Activated naive CD4-positive, alpha-beta T cell treated with anti-CD3 and anti-CD28 coated beads, Interleukin-2, amount 10 ng/mL, durations not matched to agents 5 hours and 36 hours (primary cell): ENCODE data around the gene WDR44. TPM values are rescaled to one million over a fixed set of nuclear protein-coding genes. Genes with fewer than 3 reads are reported as not detected.

Experiments
- microRNA-seq: library from miRNA; unstranded; fragments of <30 nt; microRNA quantifications from one replicate; pipeline ENCODE4 v1.2.0, GENCODE V29; 2022; ENCODE audit warnings: borderline microRNAs expressed, borderline replicate concordance
- total RNA-seq, 2 experiments: library from RNA; stranded (reverse); gene quantifications; one replicate each; pipeline ENCODE4 v1.2.3, GENCODE V29; 2021

WDR44 gene
- 10 to 100 TPM; 15.9 to 16.7 TPM for total RNA-seq

GRCh38 chrX:118345464-118346257 lies at the start of gene WDR44:
Gene WDR44 (plus strand): TSS chrX:118346106. CDS start chrX:118346504, 398 bp downstream.

DNA sequence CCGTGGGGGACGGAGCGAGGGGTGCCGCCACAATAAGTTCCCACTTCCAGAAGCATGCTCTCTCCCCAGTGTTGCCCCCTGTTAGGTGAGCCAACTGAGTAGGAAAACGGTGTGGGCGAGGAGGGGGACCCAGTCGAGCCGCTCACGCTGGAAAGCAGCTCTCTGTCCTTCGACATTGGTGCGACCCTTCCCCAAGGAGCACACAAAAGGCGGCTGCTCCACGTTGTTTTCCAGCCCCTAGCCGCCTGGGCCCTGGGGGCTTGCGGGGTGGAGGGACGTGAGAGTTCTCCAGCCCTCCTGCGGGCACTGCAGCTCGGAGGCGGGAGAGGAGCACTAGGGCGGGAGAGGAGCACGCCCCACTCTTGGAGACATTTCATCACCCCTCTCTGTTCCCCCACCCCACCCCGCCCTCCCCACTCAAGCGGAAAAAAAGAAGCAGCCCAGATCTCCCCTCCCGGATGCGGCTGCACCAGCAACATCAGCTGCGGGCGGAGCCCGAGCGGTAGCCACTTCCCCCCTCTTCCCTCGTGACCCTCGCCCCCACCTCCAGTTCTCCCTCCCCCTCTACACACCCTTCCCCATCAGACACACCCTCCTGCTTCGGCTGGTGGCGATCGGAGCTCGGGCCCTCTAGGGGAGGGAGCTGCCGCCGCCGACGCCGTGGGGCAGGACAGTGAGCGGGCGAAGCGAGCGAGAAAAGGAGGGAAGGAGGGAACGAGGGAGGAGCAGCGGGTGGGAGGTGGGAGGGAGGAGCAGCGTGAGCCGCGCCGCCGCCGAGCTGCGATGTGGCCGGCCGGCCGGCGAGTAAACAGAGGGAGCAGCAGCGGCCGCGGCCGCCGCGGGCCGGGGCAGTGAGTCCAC lies 149.4 kb downstream of the WDR44 start, which contains the start of gene DOCK11:
DOCK11 (plus strand) TSS at position 755 of the 861 bp plus-strand sequence. CDS start 157 bp downstream, outside the sequence.

Small RNA genes within 50 kb of the gene (microRNA-seq; reads per million reads assigned to microRNA genes)
- 3.3 reads per million, percentile 20 among the genes with 10 or more reads in this experiment for gene MIR1277

Other genes starting within 250 kb of the WDR44 start
- gene KLHL13, start 229.3 kb upstream of the WDR44 start, total RNA-seq = under 1 TPM in 1 of 2 experiments, not detected in 1; 0.08 TPM
- 10 to 100 TPM; 83.2 to 90.2 TPM for gene DOCK11, start 149.7 kb downstream of the WDR44 start, total RNA-seq